ENCODE results near the gene TMEM115. TPM values are rescaled to one million over a fixed set of nuclear protein-coding genes. Genes with fewer than 3 reads are reported as not detected.
A peak's percentile ranks its signal among the peaks of the same experiment; 100 is the strongest.

The TMEM115 gene
- total RNA-seq, 6 experiments from 2014 or later = 15.0 to 30.9 (median 19.2) TPM

GRCh38 chr3:50337175-50337861 is 22.0 kb downstream of the TMEM115 start:
- DNase-seq (peak; percentile 100), ATAC-seq (peak; percentile 84 to 93 (median 90))
- H3K27me3 ChIP-seq = no peaks in the 10 kb centered on the region
- H3K4me1 ChIP-seq = peaks cover 0 to 22% (median 8%) of the 10 kb centered on the region in 4 donors
- intact Hi-C loops (cut with DNase I) = no loop called here
- no peaks in the 10 kb centered on the region for H3K36me3 ChIP-seq
- WGBS (ENCODE audit: insufficient coverage, low coverage, low lambda C conversion rate, missing lambda C conversion rate) = 0% methylated on average over 13 of the region's 79 CpGs
- peak overlapping the region; percentile 83 to 97 (median 95) for H3K4me3 ChIP-seq
- H3K9me3 ChIP-seq = no peaks in the 10 kb centered on the region
- H3K27ac ChIP-seq = peak overlapping the region; percentile 86 to 95 (median 93)
- no peak for TF ChIP-seq CTCF (IDR thresholded peaks at IDR 0.05)
- TF ChIP-seq POLR2A (IDR thresholded peaks at IDR 0.05) = peak; percentile 92

- Histone ChIP-seq H3K27me3 (no peaks in the 10 kb centered on the region), H3K4me1 (peaks cover 0 to 22% (median 8%) of the 10 kb centered on the region in 4 donors), H3K4me3 (peak overlapping the region; percentile 83 to 97 (median 95)), H3K9me3 (no peaks in the 10 kb centered on the region), H3K27ac (peak overlapping the region; percentile 86 to 95 (median 93)), H3K36me3 (peaks cover 0 to 4% (median 2%) of the 10 kb centered on the region in 4 donors)
- no peak for DNase-seq
- ATAC-seq = peak in 1 of 4 donors; percentile 12
- TF ChIP-seq CTCF (IDR thresholded peaks at IDR 0.05) = no peak
- TF ChIP-seq POLR2A (IDR thresholded peaks at IDR 0.05) = no peak
- 0% methylated on average over 8 of the region's 31 CpGs for WGBS (ENCODE audit: insufficient coverage, low coverage, low lambda C conversion rate, missing lambda C conversion rate)
- intact Hi-C loops (cut with DNase I) = no loop called here
Observed at GRCh38 chr3:50336452-50337174, 22.7 kb downstream of the TMEM115 start.

- Histone ChIP-seq H3K9me3 (no peaks in the 10 kb centered on the region), H3K4me3 (no peak overlapping the region), H3K27me3 (no peaks in the 10 kb centered on the region), H3K27ac (peak overlapping the region; percentile 35 to 50 (median 47)), H3K36me3 (peaks cover 7 to 24% (median 15%) of the 10 kb centered on the region in 4 donors), H3K4me1 (peaks cover 0 to 22% (median 8%) of the 10 kb centered on the region in 4 donors)
- DNase-seq (no peak), ATAC-seq (no peak)
- no peak for TF ChIP-seq POLR2A (IDR thresholded peaks at IDR 0.05)
- TF ChIP-seq CTCF (IDR thresholded peaks at IDR 0.05) = no peak
- WGBS (ENCODE audit: insufficient coverage, low coverage, low lambda C conversion rate, missing lambda C conversion rate) = 70% methylated on average over 5 of the region's 5 CpGs
- intact Hi-C loops (cut with DNase I) = no loop called here
Observed at GRCh38 chr3:50334339-50335075, 24.8 kb downstream of the TMEM115 start.

GRCh38 chr3:50333744-50334328 is 25.5 kb downstream of the TMEM115 start:
- H3K4me1 ChIP-seq = peaks cover 0 to 22% (median 8%) of the 10 kb centered on the region in 4 donors
- WGBS (ENCODE audit: insufficient coverage, low coverage, low lambda C conversion rate, missing lambda C conversion rate) = 56% methylated on average over 5 of the region's 12 CpGs
- H3K27ac ChIP-seq = peak overlapping the region; percentile 35 to 50 (median 47)
- H3K4me3 ChIP-seq = no peak overlapping the region
- TF ChIP-seq POLR2A (IDR thresholded peaks at IDR 0.05) (no peak), CTCF (IDR thresholded peaks at IDR 0.05) (no peak)
- no peaks in the 10 kb centered on the region for H3K9me3 ChIP-seq
- intact Hi-C loops (cut with DNase I) = no loop called here
- peaks cover 7 to 26% (median 15%) of the 10 kb centered on the region in 4 donors for H3K36me3 ChIP-seq
- peak in 2 of 4 donors; percentile 0 to 4 for ATAC-seq
- no peak for DNase-seq
- H3K27me3 ChIP-seq = no peaks in the 10 kb centered on the region

All from right lobe of liver (tissue), 6 donors.